GM19397 (cell line): ENCODE results near the gene CERS5.

Source experiments
- ATAC-seq: cut with Tn5 transposase; IDR thresholded peaks from one replicate; pipeline ENCODE4 v1.9.1; 2021; ENCODE audit warnings: mild to moderate bottlenecking, moderate library complexity; ENCODE audit not compliant: unreplicated experiment

The CERS5 gene

GRCh38 chr12:50082644-50083043, 84.5 kb downstream of the CERS5 start:
- ATAC-seq, result no peak

- no peak for ATAC-seq
Measured at GRCh38 chr12:50081096-50081808, 85.9 kb downstream of the CERS5 start.

GRCh38 chr12:50079771-50080170, 87.4 kb downstream of the CERS5 start:
- no peak for ATAC-seq
